SK-N-SH (cell line): ENCODE data around the gene MAP3K5.

Source experiments
- CHD2 ChIP-seq: fragments of 150-350 bp; IDR thresholded peaks from 2 replicates; pipeline ENCODE4 v1.6.1; 2018; ENCODE audit warnings: low read length; ENCODE audit not compliant: partially characterized antibody
- EP300 ChIP-seq, 2 experiments: IDR thresholded peaks; 2 replicates each; pipeline versions ENCODE4 v1.4.0 to v1.6.1; 2012; ENCODE audit warnings: borderline replicate concordance in 1 of 2, low read depth in 1 of 2, low read length in 1 of 2
- GABPA ChIP-seq: IDR thresholded peaks from 2 replicates; pipeline ENCODE4 v1.4.0; 2012; ENCODE audit warnings: low read depth, mild to moderate bottlenecking
- MXI1 ChIP-seq: IDR thresholded peaks from 2 replicates; pipeline ENCODE4 v1.6.1; 2012; ENCODE audit warnings: mild to moderate bottlenecking, low read depth, low read length, improper control_type of control experiment
- POLR2AphosphoS5 ChIP-seq: IDR thresholded peaks from 2 replicates; pipeline ENCODE4 v1.6.1; 2012; ENCODE audit warnings: low read depth, low read length
- RXRA ChIP-seq: IDR thresholded peaks from 2 replicates; pipeline ENCODE4 v1.4.0; 2012; ENCODE audit warnings: low read depth, mild to moderate bottlenecking, borderline replicate concordance
- SMC3 ChIP-seq: IDR thresholded peaks from 2 replicates; pipeline ENCODE4 v1.6.1; 2012; ENCODE audit warnings: low read depth, low read length, improper control_type of control experiment
- TAF1 ChIP-seq: IDR thresholded peaks from 2 replicates; pipeline ENCODE4 v1.6.1; 2012; ENCODE audit warnings: low read depth, mild to moderate bottlenecking, low read length, moderate library complexity, borderline replicate concordance
- TEAD4 ChIP-seq: IDR thresholded peaks from 2 replicates; pipeline ENCODE4 v1.4.0; 2012; ENCODE audit warnings: mild to moderate bottlenecking, borderline replicate concordance; ENCODE audit not compliant: insufficient read depth
- TF ChIP-seq, protein P1 (sequence below): fragments of 200-600 bp; sonication (generic); IDR thresholded peaks from 2 replicates; pipeline ENCODE4 v1.6.1; 2017; ENCODE audit warnings: antibody characterized with exemption, mild to moderate bottlenecking, moderate library complexity
- TF ChIP-seq, protein P2 (sequence below): IDR thresholded peaks from 2 replicates; pipeline ENCODE4; 2012
- TF ChIP-seq, protein P3 (sequence below): IDR thresholded peaks from 2 replicates; pipeline ENCODE4 v1.6.1; 2012; ENCODE audit warnings: mild to moderate bottlenecking, low read depth, low read length, moderate library complexity

DNA sequence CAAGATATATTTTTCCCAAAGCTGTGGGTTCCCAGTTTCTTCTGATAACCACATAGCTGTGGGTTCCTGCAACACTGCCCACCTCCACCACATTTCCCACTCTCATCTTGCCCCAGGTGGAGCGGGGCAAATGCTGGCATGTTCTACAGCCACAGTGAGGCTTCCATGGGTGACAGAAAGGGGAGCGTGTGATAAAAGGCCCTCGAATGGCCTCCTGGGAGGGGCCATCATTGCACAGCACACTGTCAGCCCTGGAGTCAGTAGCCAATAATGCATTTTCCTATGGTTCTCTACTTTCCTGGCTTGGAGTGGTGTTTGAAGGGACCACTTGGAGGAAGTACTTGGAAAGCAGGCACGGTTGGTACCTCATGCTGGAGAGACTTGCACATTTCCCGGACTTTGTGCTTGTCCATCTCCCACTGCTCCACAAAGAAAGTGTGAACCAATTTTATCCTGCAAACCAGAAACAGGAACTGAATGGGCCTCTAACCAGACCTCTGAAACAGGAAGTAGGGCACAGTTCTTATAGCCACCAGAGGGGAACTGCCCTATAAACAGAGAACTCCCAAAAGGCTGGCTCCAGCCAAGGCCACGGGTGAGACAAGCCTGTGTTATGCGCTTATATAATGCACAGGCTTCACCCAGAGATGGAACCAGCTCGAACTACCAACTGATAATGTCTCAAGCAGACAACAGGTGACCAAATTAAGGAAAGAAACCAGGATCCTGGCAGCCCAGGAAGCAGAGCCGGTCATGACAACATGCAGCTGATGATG, 8.6 kb downstream of the MAP3K5 start:
- TF ChIP-seq POLR2AphosphoS5 (no peak), RXRA (no peak), MXI1 (no peak), EP300 (IDR thresholded peaks at IDR 0.05; ENCODE audit: borderline replicate concordance in 1 of 2, low read depth in 1 of 2, low read length in 1 of 2) (no peak), TAF1 (no peak), CHD2 (no peak), SMC3 (no peak), GABPA (no peak), TEAD4 (no peak)
- TF ChIP-seq, protein P1, sequence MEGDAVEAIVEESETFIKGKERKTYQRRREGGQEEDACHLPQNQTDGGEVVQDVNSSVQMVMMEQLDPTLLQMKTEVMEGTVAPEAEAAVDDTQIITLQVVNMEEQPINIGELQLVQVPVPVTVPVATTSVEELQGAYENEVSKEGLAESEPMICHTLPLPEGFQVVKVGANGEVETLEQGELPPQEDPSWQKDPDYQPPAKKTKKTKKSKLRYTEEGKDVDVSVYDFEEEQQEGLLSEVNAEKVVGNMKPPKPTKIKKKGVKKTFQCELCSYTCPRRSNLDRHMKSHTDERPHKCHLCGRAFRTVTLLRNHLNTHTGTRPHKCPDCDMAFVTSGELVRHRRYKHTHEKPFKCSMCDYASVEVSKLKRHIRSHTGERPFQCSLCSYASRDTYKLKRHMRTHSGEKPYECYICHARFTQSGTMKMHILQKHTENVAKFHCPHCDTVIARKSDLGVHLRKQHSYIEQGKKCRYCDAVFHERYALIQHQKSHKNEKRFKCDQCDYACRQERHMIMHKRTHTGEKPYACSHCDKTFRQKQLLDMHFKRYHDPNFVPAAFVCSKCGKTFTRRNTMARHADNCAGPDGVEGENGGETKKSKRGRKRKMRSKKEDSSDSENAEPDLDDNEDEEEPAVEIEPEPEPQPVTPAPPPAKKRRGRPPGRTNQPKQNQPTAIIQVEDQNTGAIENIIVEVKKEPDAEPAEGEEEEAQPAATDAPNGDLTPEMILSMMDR: no peak
- TF ChIP-seq, protein P2, sequence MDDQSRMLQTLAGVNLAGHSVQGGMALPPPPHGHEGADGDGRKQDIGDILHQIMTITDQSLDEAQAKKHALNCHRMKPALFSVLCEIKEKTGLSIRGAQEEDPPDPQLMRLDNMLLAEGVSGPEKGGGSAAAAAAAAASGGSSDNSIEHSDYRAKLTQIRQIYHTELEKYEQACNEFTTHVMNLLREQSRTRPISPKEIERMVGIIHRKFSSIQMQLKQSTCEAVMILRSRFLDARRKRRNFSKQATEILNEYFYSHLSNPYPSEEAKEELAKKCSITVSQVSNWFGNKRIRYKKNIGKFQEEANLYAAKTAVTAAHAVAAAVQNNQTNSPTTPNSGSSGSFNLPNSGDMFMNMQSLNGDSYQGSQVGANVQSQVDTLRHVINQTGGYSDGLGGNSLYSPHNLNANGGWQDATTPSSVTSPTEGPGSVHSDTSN: no peak
- TF ChIP-seq, protein P3, sequence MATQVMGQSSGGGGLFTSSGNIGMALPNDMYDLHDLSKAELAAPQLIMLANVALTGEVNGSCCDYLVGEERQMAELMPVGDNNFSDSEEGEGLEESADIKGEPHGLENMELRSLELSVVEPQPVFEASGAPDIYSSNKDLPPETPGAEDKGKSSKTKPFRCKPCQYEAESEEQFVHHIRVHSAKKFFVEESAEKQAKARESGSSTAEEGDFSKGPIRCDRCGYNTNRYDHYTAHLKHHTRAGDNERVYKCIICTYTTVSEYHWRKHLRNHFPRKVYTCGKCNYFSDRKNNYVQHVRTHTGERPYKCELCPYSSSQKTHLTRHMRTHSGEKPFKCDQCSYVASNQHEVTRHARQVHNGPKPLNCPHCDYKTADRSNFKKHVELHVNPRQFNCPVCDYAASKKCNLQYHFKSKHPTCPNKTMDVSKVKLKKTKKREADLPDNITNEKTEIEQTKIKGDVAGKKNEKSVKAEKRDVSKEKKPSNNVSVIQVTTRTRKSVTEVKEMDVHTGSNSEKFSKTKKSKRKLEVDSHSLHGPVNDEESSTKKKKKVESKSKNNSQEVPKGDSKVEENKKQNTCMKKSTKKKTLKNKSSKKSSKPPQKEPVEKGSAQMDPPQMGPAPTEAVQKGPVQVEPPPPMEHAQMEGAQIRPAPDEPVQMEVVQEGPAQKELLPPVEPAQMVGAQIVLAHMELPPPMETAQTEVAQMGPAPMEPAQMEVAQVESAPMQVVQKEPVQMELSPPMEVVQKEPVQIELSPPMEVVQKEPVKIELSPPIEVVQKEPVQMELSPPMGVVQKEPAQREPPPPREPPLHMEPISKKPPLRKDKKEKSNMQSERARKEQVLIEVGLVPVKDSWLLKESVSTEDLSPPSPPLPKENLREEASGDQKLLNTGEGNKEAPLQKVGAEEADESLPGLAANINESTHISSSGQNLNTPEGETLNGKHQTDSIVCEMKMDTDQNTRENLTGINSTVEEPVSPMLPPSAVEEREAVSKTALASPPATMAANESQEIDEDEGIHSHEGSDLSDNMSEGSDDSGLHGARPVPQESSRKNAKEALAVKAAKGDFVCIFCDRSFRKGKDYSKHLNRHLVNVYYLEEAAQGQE: no peak
